Endothelial cell of umbilical vein (primary cell): Measurements from ENCODE around the gene UPF2. TPM values are rescaled to one million over a fixed set of nuclear protein-coding genes. Genes with fewer than 3 reads are reported as not detected.

Experiments
- BruUV-seq: library from RNA; stranded (reverse); fragments of 400-500 nt; replicated peaks from 2 replicates; lab custom pipeline; 2021; lab: Mats Ljungman, UMichigan
- CTCF ChIA-PET: fragments of 300-600, 350-600 bp; sonication (Branson Sonifier 250); formaldehyde crosslinking; loops from one replicate; lab custom pipeline; 2021; ENCODE audit warnings: antibody characterized with exemption, inconsistent platforms; lab: Charles Lee
- POLR2A ChIA-PET: fragments of 300-600, 350-600 bp; sonication (Branson Sonifier 250); formaldehyde crosslinking; loops from one replicate; lab custom pipeline; 2021; ENCODE audit warnings: antibody characterized with exemption, inconsistent platforms; lab: Charles Lee
- DNase-seq: peaks from one replicate; pipeline ENCODE4 v3.0.0-alpha.2; 2011; ENCODE audit warnings: low read depth, low spot score
- FAIRE-seq: peaks from 2 replicates; lab custom pipeline; 2011; peaks lifted over from hg19 to GRCh38; lab: Jason Lieb, UNC
- H2AFZ ChIP-seq: 2 replicates; pipeline ENCODE4 v1.6.0; 2012; ENCODE audit warnings: low read depth, low read length, control low read depth, inconsistent platforms
- H3K27ac ChIP-seq: 2 replicates; pipeline ENCODE4 v1.5.1; 2011; ENCODE audit warnings: low read depth, mild to moderate bottlenecking, control low read depth, low read length, moderate library complexity; ENCODE audit not compliant: insufficient read depth
- H3K27me3 ChIP-seq, 2 experiments: 2 replicates each; pipeline versions ENCODE4 v1.6.0 to v1.6.1; 2011; ENCODE audit warnings: low read length in 2 of 2, mixed read lengths in 1 of 2; ENCODE audit not compliant: control insufficient read depth in 2 of 2, insufficient read depth in 2 of 2
- H3K36me3 ChIP-seq, 2 experiments: 2 replicates in 1 of 2; 3 replicates in 1 of 2; pipeline ENCODE4 v1.5.1; 2011; ENCODE audit warnings: low read length in 2 of 2, mild to moderate bottlenecking in 1 of 2, moderate library complexity in 1 of 2; ENCODE audit not compliant: control insufficient read depth in 2 of 2, insufficient read depth in 2 of 2; ENCODE audit errors: extremely low read depth in 1 of 2
- H3K4me1 ChIP-seq: 3 replicates; pipeline ENCODE4 v1.5.1; 2011; ENCODE audit warnings: mild to moderate bottlenecking, low read length; ENCODE audit not compliant: control insufficient read depth, insufficient read depth; ENCODE audit errors: extremely low read depth
- H3K4me2 ChIP-seq: 2 replicates; pipeline ENCODE4 v1.6.1; 2011; ENCODE audit warnings: low read length, control low read depth, mixed read lengths; ENCODE audit not compliant: insufficient read depth
- H3K4me3 ChIP-seq, 3 experiments: fragments of 200-600 bp in 1 of 3; sonication (generic), shearing (Covaris generic) in 1 of 3; replicated peaks in 1 of 3; 2 replicates each; pipeline ENCODE4 v1.5.1; 2011 to 2016; ENCODE audit warnings: control low read depth in 3 of 3, low read length in 3 of 3, mild to moderate bottlenecking in 2 of 3, inconsistent platforms in 1 of 3, low read depth in 1 of 3, moderate library complexity in 1 of 3; ENCODE audit not compliant: insufficient read depth in 1 of 3
- H3K79me2 ChIP-seq: 2 replicates; pipeline ENCODE4 v1.6.0; 2012; ENCODE audit warnings: low read length, inconsistent platforms; ENCODE audit not compliant: control insufficient read depth, insufficient read depth
- H3K9ac ChIP-seq: replicated peaks from 2 replicates; pipeline ENCODE3; 2011; ENCODE audit warnings: low read length, control low read depth; ENCODE audit not compliant: insufficient read depth; ENCODE audit errors: extremely low read depth
- H3K9me1 ChIP-seq: replicated peaks from 3 replicates; pipeline ENCODE4 v1.6.0; 2011; ENCODE audit warnings: mild to moderate bottlenecking, low read length; ENCODE audit not compliant: control insufficient read depth, insufficient read depth; ENCODE audit errors: extremely low read depth
- H3K9me3 ChIP-seq: replicated peaks from 2 replicates; pipeline ENCODE4 v1.5.1; 2012; ENCODE audit warnings: low read length, inconsistent platforms; ENCODE audit not compliant: control insufficient read depth, insufficient read depth
- H4K20me1 ChIP-seq: replicated peaks from 2 replicates; pipeline ENCODE3; 2011; ENCODE audit warnings: mild to moderate bottlenecking, low read length; ENCODE audit not compliant: control insufficient read depth, insufficient read depth; ENCODE audit errors: extremely low read depth
- EZH2 ChIP-seq: IDR thresholded peaks from 2 replicates; pipeline ENCODE4 v1.6.1; 2012; ENCODE audit warnings: borderline replicate concordance, low read depth, mild to moderate bottlenecking, moderate library complexity, low read length, inconsistent platforms; ENCODE audit not compliant: severe bottlenecking
- FOS ChIP-seq: IDR thresholded peaks from 2 replicates; pipeline ENCODE4 v1.6.1; 2011; ENCODE audit warnings: mild to moderate bottlenecking, low read length, moderate library complexity, borderline replicate concordance; ENCODE audit not compliant: insufficient read depth
- GATA2 ChIP-seq: IDR thresholded peaks from 2 replicates; pipeline ENCODE4 v1.7.0; 2011; ENCODE audit warnings: low read depth, mild to moderate bottlenecking, moderate library complexity, mixed read lengths, low read length; ENCODE audit not compliant: insufficient read length, insufficient read depth
- JUN ChIP-seq: IDR thresholded peaks from 2 replicates; pipeline ENCODE4 v1.6.1; 2011; ENCODE audit warnings: borderline replicate concordance, low read depth; ENCODE audit not compliant: insufficient read length, insufficient read depth
- MYC ChIP-seq: IDR thresholded peaks from one replicate; pipeline ENCODE4 v1.6.1; 2011; ENCODE audit warnings: mild to moderate bottlenecking, low read depth, low read length
- POLR2A ChIP-seq: IDR thresholded peaks from 2 replicates; pipeline ENCODE4 v1.6.1; 2012; ENCODE audit warnings: low read depth, mild to moderate bottlenecking, control low read depth, low read length
- POLR2AphosphoS5 ChIP-seq: IDR thresholded peaks from 2 replicates; pipeline ENCODE4 v1.6.1; 2012; ENCODE audit warnings: low read depth, mild to moderate bottlenecking, control low read depth, low read length, moderate library complexity; ENCODE audit not compliant: insufficient read depth
- dilution Hi-C: fragments of 300-500 bp; cut with MboI; formaldehyde crosslinking; loops from one replicate; pipeline ENCODE4 v1.15.0; 2019; ENCODE audit warnings: low sequenced_read_pairs; ENCODE audit not compliant: extremely low pct_ligation_motif_present
- intact Hi-C: fragments of 100-400 bp; cut with micrococcal nuclease; formaldehyde crosslinking; loops from one replicate; pipeline ENCODE4 v1.10.0; 2022
- polyA plus RNA-seq, 4 experiments: library from polyadenylated mRNA; depleted of rRNA in 3 of 4; stranded (reverse) in 3 of 4; unstranded in 1 of 4; fragments of >200 nt; gene quantifications; 2 replicates each; pipeline versions ENCODE4 v1.2.1 to v1.2.3, GENCODE V29; 2011 to 2012; ENCODE audit warnings: missing spikeins in 1 of 4
- total RNA-seq: library from RNA; stranded (reverse); gene quantifications from 2 replicates; pipeline ENCODE4 v1.2.3, GENCODE V29; 2021
- TF ChIP-seq, protein P1 (sequence below): IDR thresholded peaks from 2 replicates; pipeline ENCODE4 v1.6.1; 2011; ENCODE audit not compliant: insufficient read depth, insufficient read length

The UPF2 gene
- total and polyA plus RNA-seq, 2 donors (not counting 3 experiments of a cell fraction or from before 2014, with no cell fraction given), result 4.8 to 27.7 TPM

DNA sequence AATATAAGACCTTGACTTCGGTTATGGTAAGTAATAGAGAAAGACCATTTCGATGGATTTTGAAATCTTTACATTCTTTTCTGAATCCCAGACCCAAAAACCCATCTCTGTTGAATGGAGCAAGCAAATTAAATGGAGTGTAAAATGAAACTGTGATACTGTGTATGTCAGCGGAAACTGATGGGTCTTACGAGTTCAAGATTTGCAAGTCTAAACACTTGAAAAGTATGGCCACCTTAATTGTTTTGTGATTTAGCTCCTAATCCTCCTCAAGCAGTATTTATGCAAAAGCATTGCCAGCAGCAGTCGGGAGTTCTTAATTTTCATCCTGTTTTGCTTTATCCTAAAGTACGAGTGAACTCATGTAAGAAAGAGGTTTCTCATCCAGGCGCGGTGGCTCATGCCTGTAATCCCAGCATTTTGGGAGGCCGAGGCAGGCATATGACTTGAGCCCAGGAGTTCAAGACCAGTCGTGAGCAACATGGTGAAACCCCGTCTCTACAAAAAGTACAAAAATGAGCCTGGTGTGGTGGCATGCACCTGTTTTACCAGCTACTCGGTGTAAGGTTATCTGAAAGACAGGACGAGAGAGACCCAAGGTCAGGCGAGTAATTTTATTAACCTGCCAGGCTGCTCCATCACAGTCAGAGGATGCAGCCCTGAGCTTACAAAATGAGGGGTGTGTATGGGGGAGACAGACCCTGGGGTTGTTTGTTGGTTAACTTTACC lies 20.3 kb upstream of the UPF2 start:
- H2AFZ ChIP-seq, result no peak overlapping the region
- BruUV-seq, result no TSS peak

DNA sequence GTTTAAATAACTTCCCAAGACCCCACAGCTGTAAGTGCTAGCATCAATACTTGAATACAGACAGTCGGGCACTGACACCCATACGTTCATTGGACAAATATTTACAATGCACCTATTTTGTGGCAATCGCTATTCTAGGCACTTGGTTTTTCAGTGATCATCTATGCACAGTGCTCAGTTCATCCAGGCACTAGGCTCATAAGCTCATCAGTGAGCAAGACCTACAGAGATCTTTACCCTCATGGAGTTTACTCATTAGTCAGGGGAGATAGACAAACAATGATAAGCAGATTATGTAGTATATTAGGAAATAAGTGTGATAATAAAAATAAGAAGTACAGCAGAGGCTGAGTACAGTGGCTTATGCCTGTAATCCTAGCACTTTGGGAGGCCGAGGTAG lies 18.5 kb upstream of the UPF2 start:
- Histone ChIP-seq H3K27ac (no peak overlapping the region), H3K9ac (no peak overlapping the region), H3K4me2 (no peak overlapping the region), H4K20me1 (no peaks in the 10 kb centered on the region), H3K4me1 (no peaks in the 10 kb centered on the region), H3K27me3 (peaks cover 3 to 6% of the 10 kb centered on the region in 2 experiments), H3K79me2 (no peaks in the 10 kb centered on the region), H3K4me3 (no peak overlapping the region), H2AFZ (no peak overlapping the region), H3K9me3 (no peaks in the 10 kb centered on the region), H3K9me1 (no peaks in the 10 kb centered on the region), H3K36me3 (no peaks in the 10 kb centered on the region)
- BruUV-seq, result no TSS peak
- intact Hi-C loops, result no loop called here
- FAIRE-seq, result no peak
- dilution Hi-C loops, result no loop called here
- no peak for DNase-seq
- ChIA-PET POLR2A (no interaction called here), CTCF (no interaction called here)
- TF ChIP-seq POLR2AphosphoS5 (no peak), MYC (no peak), JUN (no peak), POLR2A (no peak)

More for the DNA sequence above, 20.3 kb upstream of the UPF2 start:
- H3K36me3 ChIP-seq, result no peaks in the 10 kb centered on the region
- H3K9me3 ChIP-seq, result no peaks in the 10 kb centered on the region
- DNase-seq, result no peak
- intact Hi-C loops, result no loop called here
- H3K9me1 ChIP-seq, result no peaks in the 10 kb centered on the region
- H3K27ac ChIP-seq, result no peak overlapping the region
- no peak overlapping the region for H3K9ac ChIP-seq
- POLR2A ChIA-PET, result no interaction called here
- H3K4me3 ChIP-seq, result no peak overlapping the region
- H4K20me1 ChIP-seq, result no peaks in the 10 kb centered on the region
- dilution Hi-C loops, result no loop called here
- TF ChIP-seq, protein P1, sequence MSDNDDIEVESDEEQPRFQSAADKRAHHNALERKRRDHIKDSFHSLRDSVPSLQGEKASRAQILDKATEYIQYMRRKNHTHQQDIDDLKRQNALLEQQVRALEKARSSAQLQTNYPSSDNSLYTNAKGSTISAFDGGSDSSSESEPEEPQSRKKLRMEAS, result no peak
- TF ChIP-seq JUN, result no peak
- no peak for TF ChIP-seq MYC
- no peak for TF ChIP-seq FOS
- TF ChIP-seq GATA2, result no peak
- no peak for TF ChIP-seq EZH2
- no peak for TF ChIP-seq POLR2AphosphoS5
- FAIRE-seq, result no peak
- H3K79me2 ChIP-seq, result no peaks in the 10 kb centered on the region
- H3K4me1 ChIP-seq, result no peaks in the 10 kb centered on the region
- CTCF ChIA-PET, result no interaction called here
- H3K27me3 ChIP-seq, result peaks cover 3 to 6% of the 10 kb centered on the region in 2 experiments
- H3K4me2 ChIP-seq, result no peak overlapping the region
